GM12875 (cell line): ENCODE results near the gene OMG.

Experiments used
- H3K4me3 ChIP-seq: one replicate; pipeline ENCODE4 v1.5.1; 2011; ENCODE audit warnings: low read depth, low read length, control low read depth
- CTCF ChIP-seq: IDR thresholded peaks from 2 replicates; pipeline ENCODE4 v1.5.1; 2011; ENCODE audit warnings: low read depth, mild to moderate bottlenecking, control low read depth, inconsistent platforms, low read length, moderate library complexity, borderline replicate concordance; ENCODE audit not compliant: insufficient read depth

OMG gene

GRCh38 chr17:31313982-31314781 is 17.1 kb upstream of the OMG start, which contains the start of gene EVI2B:
Gene EVI2B (minus strand): TSS chr17:31314054. CDS start chr17:31305609, 8,445 bp downstream.
- peak within 1 kb of the TSS; percentile 45 for H3K4me3 ChIP-seq
- TF ChIP-seq CTCF: no peak

- H3K4me3 ChIP-seq: peak overlapping the region; percentile 42
Observed at GRCh38 chr17:31312223-31312622, 15.2 kb upstream of the OMG start.

- TF ChIP-seq CTCF: no peak
- peak overlapping the region; percentile 42 for H3K4me3 ChIP-seq
Observed at GRCh38 chr17:31311526-31311925, 14.5 kb upstream of the OMG start.

- peak overlapping the region; percentile 42 for H3K4me3 ChIP-seq
Observed at GRCh38 chr17:31310886-31311285, 13.8 kb upstream of the OMG start.

GRCh38 chr17:31310260-31310659 is 13.2 kb upstream of the OMG start:
- TF ChIP-seq CTCF: no peak
- peak overlapping the region; percentile 43 for H3K4me3 ChIP-seq

More at GRCh38 chr17:31310886-31311285, 13.8 kb upstream of the OMG start:
- no peak for TF ChIP-seq CTCF

- no peak for TF ChIP-seq CTCF
- peak overlapping the region; percentile 26 for H3K4me3 ChIP-seq
Observed at GRCh38 chr17:31309556-31309955, 12.5 kb upstream of the OMG start.

GRCh38 chr17:31308372-31309334 is 11.6 kb upstream of the OMG start:
- H3K4me3 ChIP-seq: peak overlapping the region; percentile 6
- TF ChIP-seq CTCF: no peak
